Retinal pigment epithelial cell (primary cell): Measurements from ENCODE around the gene HCN4.

ENCODE experiments used
- DNase-seq: peaks from one replicate; pipeline ENCODE4 v3.0.0-alpha.2; 2010; ENCODE audit warnings: low read depth
- H3K4me3 ChIP-seq: 2 replicates; pipeline ENCODE4 v1.5.1; 2011; ENCODE audit warnings: mild to moderate bottlenecking, low read length, control low read depth, moderate library complexity
- TF ChIP-seq, protein P1 (sequence below): conservative IDR thresholded peaks from 2 replicates; pipeline ENCODE4 v1.5.1; 2011; ENCODE audit warnings: low read depth, low read length, control low read depth, inconsistent platforms

HCN4 gene

DNA sequence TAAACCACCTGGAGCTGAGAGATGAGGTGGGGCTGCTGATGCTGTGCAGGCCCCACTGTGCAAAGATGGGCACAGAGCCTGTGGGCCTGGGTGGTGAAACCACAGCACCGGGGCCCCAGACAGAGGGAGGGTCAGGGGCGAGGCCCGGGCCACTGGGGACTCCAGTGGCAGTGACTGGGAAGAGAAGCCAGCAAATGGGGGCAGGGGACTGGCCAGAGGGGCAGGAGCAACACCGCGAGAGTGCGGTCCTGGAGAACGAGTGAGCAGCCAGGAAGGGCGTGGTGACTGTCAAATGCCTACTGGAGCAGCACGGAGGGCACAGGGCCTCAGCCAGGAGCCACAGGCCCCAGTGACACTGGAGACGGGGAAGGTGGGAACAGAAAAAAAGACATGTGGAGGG, 39.8 kb downstream of the HCN4 start:
- H3K4me3 ChIP-seq, result no peak overlapping the region
- TF ChIP-seq, protein P1, sequence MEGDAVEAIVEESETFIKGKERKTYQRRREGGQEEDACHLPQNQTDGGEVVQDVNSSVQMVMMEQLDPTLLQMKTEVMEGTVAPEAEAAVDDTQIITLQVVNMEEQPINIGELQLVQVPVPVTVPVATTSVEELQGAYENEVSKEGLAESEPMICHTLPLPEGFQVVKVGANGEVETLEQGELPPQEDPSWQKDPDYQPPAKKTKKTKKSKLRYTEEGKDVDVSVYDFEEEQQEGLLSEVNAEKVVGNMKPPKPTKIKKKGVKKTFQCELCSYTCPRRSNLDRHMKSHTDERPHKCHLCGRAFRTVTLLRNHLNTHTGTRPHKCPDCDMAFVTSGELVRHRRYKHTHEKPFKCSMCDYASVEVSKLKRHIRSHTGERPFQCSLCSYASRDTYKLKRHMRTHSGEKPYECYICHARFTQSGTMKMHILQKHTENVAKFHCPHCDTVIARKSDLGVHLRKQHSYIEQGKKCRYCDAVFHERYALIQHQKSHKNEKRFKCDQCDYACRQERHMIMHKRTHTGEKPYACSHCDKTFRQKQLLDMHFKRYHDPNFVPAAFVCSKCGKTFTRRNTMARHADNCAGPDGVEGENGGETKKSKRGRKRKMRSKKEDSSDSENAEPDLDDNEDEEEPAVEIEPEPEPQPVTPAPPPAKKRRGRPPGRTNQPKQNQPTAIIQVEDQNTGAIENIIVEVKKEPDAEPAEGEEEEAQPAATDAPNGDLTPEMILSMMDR, result no peak
- no peak for DNase-seq

DNA sequence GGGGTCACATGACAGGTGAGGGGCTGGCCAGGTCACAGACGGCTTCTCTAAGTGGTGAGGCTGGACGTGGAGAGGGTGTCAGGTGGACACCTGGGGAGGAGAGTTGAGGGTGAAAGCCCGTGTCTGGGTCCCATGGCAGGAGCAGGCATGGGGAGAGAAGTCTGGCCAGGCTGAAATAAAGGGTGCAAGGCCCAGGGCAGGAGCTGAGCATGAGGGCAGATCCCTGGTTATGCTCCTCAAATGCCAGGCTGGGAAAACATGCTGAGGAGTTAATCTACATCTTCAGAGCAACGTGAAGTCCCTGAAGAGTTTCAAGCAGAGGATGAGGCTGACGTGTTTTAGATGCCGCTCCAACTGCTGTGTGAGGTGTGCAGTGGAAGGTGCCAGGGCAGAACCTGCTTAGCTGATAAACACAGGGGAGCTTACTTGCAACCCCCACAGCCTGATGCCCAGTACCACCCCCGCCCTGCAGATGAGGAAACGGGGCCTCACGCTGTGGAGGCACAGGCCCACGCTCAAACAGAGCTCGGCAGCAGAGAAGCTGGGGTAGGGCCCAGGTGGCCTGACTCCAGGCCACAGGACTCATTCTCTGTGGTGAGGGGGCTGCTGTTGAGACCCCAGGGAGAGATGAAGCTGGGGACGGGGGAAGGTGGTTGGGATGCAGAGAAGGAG, 40.5 kb downstream of the HCN4 start:
- H3K4me3 ChIP-seq, result no peak overlapping the region
- TF ChIP-seq, protein P1, result no peak

DNA sequence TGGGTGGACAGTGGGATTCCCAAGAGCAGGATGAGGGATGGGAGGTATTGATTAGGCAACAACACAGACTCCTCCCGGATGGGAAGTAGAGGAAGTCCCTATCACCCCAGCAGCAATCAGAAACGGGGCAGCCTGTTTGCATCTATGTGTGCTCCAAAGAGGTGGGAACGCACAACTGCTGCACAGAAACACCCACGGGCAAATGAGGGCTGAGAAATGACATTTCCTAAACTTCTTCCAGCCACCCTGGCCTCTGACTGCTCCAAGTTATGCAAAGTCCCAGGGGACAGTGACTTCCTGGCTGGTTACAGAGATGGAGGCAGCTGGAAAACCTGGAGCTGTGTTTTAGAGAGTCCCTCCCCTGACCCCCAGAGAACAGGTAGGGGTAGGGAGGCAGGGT, 42.6 kb downstream of the HCN4 start:
- no peak overlapping the region for H3K4me3 ChIP-seq
- no peak for DNase-seq
- TF ChIP-seq, protein P1, result no peak

More for the DNA sequence above, 40.5 kb downstream of the HCN4 start:
- DNase-seq, result no peak

DNA sequence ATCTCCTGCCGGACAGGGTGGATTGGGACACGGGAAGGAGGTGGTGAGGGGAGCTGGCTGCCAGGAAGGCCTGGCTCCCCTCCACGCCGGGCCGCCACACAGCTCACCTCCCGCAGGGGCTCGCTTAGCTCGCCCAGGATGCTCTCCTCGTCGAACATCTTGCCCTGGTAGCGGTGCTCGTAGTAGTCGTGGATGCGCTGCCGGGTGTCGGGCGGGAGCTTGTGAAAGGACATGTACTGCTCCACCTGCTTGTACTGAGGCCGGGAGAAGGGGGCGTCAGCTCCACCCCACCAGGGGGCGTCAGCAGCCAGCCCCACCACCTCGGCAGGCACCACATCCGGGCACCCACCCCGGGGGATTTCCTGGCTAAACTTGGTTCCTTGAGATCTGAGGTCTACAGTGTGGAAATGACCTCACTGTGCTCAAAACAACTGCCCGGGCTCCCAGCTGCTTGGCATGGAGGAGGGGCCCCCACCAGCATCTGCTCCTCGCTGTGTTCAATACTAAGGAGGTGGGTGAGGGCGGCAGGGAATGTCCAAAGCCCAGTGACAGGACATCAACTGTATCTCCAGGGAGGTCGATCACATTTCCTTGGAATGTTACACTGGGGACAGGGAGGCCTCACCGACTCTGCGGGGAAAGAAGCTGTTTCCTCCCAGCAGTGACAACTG, 43.4 kb downstream of the HCN4 start:
- H3K4me3 ChIP-seq, result no peak overlapping the region
- TF ChIP-seq, protein P1, result peak; percentile 35
- DNase-seq, result no peak

DNA sequence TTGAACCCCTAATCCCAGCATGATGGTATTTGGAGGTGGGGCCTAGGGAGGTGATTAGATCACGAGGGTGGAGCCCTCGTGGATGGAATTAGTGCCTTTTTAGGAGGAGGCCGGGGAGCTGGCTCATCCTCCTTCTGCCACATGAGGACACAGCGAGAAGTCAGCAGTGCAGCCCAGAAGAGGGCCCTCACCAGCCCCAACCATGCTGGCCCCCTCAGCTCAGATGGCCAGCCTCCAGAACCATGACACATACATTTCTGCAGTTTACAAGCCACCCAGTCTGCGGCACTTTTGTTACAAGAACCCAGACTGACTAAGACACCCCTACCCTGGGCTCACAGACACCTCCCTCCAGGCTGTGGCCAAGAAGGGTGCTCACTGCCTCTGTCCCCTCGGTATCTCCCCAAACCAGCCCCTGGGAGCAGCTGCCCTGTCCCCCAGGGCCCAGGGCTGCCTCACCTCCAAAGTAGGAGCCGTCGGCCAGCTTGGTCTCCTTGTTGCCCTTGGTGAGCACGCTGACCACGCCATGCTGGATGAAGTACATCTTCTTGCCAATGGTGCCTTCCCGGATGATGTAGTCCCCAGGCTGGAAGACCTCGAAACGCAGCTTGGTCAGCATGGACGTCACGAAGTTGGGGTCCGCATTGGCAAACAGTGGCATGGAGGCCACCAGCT, 44.1 kb downstream of the HCN4 start:
- TF ChIP-seq, protein P1, result no peak
- no peak overlapping the region for H3K4me3 ChIP-seq
- no peak for DNase-seq

DNA sequence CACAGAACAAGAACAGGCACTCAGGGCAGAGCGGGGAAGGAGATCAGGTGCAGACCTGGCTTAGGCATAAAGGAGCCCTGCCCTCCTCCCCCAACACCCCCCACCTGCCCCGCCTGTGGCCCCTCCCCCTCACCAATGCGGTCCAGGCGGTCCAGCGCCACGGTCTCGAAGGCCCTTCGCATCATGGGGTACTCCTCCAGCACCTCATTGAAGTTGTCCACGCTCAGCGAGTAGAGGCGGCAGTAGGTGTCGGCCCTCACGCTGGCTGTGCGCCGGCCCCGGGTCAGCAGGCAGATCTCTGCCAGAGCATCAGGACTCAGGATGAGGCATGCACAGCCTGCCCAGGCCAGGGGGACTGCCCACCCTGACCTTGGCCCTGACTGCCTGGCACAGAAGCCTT, 44.8 kb downstream of the HCN4 start:
- no peak for DNase-seq
- H3K4me3 ChIP-seq, result no peak overlapping the region
- TF ChIP-seq, protein P1, result no peak

DNA sequence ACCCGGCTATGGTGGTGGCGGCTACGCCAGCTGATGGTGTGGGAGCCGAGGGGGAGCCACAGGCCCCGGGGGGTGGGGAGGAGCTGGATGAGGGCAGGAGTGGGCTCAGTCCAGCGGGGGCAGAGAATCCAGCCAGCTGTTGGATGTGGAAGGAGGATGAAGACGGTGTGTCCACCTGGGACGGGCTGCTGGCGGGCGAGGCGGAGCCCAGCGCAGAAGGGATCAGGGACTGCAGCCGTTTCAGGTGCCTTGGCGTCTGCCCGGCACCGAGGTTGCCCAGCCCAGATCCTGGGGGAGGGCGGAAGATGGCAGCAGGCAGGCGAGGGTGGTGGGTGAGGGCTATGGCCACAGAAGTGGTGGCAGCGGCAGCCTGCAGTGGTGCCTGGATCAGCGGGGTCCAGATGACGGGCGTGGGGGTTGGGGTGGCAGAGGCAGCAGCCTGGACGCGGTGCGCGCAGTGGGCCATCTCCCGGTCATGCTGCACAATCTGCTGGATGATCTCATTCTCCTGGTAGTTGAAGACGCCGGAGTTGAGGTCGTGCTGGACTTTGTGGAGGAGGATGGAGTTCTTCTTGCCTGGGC, 45.3 kb downstream of the HCN4 start:
- no peak for DNase-seq
- no peak overlapping the region for H3K4me3 ChIP-seq
- TF ChIP-seq, protein P1, result no peak
